Testis (tissue), 2 donors: ENCODE measurements around the gene SYCE3.

Source experiments
- POLR2A ChIP-seq: fragments of 450-650 bp; IDR thresholded peaks from one replicate; pipeline ENCODE4 v1.6.1; 2017; ENCODE audit warnings: antibody characterized with exemption, mild to moderate bottlenecking, moderate library complexity
- TF ChIP-seq, protein P1 (sequence below), 3 experiments: fragments of 450-650 bp in 2 of 3; fragments of 200-600 bp in 1 of 3; sonication (generic) in 1 of 3; IDR thresholded peaks; one replicate each; pipeline ENCODE4 v1.5.1; 2016 to 2019; ENCODE audit warnings: antibody characterized with exemption in 3 of 3, mild to moderate bottlenecking in 2 of 3, moderate library complexity in 1 of 3

GRCh38 chr22:50572965-50573364 lies 10.2 kb upstream of the SYCE3 start:
- TF ChIP-seq POLR2A = no peak
- TF ChIP-seq, protein P1, sequence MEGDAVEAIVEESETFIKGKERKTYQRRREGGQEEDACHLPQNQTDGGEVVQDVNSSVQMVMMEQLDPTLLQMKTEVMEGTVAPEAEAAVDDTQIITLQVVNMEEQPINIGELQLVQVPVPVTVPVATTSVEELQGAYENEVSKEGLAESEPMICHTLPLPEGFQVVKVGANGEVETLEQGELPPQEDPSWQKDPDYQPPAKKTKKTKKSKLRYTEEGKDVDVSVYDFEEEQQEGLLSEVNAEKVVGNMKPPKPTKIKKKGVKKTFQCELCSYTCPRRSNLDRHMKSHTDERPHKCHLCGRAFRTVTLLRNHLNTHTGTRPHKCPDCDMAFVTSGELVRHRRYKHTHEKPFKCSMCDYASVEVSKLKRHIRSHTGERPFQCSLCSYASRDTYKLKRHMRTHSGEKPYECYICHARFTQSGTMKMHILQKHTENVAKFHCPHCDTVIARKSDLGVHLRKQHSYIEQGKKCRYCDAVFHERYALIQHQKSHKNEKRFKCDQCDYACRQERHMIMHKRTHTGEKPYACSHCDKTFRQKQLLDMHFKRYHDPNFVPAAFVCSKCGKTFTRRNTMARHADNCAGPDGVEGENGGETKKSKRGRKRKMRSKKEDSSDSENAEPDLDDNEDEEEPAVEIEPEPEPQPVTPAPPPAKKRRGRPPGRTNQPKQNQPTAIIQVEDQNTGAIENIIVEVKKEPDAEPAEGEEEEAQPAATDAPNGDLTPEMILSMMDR (IDR thresholded peaks at IDR 0.05) = no peak
